ENCODE data around the gene RBP2.
"Not testable (repeated sequence)": the region's sequence is repeated elsewhere in the genome, so short reads cannot be mapped to it uniquely, and the experiment has no call there.

Gene RBP2

DNA sequence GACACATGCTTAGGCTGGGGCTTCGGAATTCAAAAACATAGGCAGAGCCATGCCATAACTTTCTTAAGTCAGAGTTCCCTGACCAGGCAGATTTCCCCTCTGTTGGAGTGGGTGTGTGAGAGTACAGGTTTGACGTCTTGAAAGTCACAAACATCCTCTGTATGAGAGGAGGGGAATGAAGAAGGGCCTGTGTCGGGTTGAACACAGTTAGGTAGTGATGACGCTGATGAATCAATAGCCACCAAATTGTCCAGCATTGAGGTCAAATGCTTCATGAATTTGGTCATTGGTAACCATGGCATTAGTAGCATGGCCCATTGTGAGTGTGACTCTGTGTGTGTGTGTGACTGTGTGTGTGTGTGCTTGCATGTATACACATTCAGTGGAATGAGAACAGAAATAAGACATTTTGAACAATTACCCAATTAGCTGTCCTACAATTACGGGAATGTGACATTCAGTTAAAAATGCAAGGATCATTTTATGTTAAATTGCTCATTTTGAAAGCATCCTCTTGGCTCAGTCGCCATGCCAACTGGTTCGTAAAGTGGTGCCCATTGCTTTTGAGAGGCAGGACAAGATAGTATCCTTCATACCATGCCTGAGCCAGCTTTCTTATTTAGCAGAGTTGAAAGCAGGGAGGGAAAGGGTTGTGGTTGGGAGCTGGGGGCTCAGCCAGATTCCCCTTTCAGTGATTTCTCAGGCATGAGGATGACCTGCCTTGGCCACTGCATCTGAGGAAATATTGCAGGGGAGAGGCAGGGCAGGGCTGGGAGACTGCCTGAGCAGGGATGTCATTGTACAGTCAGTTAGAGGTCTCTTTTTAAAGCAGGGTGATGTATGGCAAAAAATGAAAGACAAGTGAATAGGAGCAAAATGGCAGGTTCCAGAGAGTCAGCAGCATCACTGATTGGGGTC is 35.4 kb downstream of the RBP2 start:
- no peak for DNase-seq

DNA sequence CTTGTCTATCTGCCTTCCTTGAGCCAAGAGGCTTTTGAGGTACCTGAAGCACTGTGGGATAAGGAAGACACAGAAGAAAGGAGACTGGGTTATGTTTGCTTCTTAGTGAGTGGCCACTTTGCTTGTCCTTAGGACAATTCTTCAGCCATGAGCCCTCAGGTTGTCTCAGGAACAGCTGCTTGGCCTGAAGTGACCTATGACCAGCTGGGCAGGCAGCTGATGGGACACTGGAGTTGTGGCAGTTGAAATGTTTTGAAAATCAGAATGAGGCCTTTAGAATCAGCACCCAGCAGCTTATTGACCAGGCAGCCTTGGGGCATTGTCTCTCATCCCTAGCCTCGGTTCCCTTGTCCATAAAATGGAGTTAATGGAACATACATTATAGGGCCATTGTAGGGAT is 37.0 kb downstream of the RBP2 start:
- no peak for DNase-seq

DNA sequence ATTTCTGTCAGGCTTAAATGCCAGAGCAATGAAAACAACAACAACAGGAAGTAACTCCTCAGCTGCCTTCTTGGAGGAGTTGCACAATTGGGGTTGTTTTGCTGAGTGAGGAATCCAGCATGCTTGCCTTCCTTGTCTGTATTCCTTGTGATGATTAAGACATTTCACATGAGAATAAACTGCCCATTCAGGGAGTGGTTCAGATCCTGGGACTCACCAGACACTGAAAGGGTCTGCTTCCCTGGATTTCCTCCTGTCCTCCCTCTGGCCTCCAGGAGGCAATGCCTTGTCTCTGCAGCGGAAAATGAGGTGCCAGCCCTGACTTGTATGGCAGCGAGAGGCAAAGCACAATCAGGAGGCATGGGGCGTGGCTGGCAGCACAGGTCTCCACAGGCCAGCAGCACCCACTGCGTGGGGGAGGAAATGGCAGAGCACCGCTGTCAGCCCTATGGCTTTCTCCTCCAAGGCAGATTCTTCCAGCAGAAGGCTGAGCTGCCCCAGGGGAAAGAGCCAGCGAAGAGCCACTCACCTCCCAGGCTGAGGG is 41.5 kb downstream of the RBP2 start:
- DNase-seq = no peak

DNA sequence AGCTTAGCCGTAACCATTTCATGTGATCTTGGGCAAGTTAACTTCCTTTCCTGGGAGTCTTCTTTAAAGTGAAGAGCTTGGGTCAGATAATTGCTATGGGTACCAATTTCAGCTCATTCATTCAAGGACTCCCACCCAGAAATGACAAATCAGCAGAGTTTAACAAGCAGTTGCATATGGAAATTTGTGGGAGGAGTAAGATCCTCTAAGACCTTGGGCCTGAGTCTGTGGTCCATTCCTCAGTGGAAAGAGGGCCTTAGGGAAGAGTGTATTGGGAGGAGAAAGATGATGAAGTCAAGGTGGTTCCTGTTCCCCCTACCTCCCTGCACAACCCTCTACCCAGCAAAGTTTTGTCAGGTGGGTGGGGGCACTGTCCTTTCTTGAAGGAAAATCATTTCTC is 42.1 kb downstream of the RBP2 start:
- DNase-seq = no peak

DNA sequence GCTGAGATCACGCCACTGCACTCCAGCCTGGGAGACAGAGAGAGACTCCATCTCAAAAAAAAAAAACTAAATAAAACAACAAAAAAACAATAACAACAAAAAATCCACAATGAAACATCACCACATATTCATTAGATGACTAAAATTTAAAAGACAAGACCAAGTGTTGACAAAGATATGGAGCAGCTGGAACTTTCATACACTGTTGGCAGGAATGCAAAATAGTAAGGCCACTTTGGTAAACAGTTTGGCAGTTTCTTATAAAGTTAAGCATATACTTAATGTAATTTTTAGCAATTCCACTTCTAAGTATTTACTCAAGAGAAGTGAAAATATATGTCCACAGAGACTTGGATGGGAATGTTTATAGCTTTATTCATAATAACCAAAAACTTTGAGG is 43.2 kb downstream of the RBP2 start:
- DNase-seq = no peak

DNA sequence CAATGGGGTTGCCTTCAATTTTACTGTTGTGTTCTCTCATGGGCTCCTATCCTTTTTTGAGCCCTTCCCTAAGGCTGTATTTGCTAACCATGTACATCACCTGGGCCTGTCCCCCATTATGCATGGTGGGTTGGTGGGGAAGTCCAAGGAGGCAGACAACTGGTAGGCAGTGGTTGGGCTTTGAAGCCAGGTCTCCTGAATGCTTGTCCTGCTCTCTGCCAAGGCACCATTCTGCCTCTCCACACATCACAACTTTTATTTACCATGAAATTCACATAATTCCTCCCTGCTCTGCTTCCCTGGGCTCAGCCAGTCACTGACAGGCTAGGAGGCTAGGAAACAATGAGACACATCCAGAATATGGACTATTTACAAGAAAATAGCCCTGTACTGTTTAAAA is 45.8 kb downstream of the RBP2 start:
- DNase-seq = no peak

DNA sequence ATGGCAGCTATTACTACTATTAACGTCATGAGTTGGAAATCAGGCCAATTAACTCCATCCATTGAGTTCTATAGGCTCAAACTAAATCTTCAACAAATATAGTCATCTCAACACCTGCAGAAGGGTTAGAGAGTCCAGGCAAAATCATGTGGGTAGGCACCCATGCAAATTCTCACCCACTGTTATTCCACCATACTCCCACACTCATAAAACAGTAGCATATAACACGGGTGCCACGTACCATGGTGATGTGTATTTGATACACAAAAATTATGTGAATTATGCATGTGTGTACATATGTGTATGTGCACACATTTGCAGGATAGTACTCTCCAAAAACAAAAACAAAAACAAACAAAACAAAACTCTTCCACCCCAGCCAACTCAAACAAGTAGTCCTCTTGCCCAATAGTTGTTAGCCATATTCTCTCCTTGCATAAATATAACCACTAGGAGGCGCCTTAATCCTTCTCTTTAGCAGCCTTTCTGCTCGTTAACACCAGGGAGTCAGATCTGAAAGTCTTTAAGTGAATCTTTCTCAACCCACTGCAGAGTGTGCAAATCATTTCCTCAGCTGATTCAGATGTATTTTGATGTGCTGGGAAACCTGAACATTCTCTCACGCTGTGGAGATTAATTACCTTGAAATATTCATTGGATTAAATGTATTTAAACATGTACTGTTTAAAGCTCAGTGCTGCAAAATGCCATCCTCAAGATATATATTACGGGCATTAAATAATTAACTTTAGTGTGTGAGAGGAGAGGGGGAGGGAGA is 48.8 kb downstream of the RBP2 start:
- DNase-seq = no peak

DNA sequence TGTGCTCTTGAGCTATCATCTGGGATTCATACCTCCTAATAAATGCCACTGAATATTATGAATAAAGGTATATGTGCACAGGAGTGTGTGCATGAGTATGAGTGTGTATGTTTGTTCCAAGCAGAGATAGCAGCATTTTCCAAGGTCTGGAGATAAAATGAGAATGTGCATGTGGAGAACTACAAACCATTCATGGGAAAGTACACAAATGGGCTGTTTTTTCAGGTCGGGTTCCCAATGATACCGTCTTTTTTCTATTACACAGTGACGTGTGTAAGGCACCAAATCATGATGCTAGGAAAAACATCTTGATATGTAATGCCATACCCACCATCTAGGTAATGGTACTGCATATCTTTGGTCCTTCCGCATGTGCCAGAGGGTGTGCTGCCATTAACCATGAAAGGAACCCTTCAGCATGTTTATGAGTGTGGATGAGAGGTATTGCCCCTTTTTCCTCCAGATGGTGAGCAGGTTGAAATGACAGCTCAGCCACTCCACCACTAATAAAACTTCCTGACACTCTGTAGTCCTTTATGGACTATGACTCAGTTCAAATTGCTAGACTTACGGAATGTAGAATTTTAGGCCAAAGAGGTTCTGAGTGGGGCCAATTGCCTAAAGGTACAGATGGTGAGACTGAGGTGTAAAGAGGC is 50.4 kb downstream of the RBP2 start:
- no peak for DNase-seq

DNA sequence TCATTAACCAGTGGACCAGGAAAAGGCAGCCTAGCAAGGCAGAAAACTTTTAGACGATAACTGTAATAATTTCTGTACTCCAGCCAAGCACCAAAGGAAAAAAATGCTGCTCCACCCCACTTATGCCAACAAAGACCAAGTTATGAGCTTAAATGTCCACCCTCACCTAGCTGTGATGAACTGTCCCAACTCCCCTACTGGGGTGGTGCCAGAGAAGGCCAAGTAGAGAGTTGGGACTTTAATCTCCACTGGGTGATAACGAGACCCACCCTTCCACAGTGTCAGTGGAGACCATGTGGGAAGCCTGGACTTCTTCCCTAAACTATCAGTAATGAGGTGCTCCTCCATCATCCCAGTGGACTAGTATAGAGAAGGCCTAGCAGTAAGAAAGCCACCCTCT is 53.1 kb downstream of the RBP2 start:
- no peak for DNase-seq

DNA sequence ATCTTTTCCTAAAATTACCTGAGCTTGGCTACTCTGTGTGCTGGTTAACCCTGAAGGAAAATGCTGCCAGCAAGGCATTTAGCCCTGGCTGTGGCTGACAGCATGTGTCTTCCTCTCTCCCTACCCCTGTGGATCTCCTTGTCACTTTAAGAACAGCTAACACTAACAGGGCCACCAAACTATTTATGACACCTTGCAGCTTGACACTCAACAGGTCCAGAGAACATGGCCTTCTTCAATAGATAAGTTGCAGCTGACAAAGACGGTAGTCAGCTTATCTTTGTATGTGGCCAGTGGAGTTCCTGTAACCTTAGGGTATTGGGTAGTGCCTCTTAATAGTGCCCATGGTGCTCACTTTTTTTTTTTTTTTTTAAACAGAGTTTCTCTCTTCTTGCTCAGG is 54.9 kb downstream of the RBP2 start:
- no peak for DNase-seq

DNA sequence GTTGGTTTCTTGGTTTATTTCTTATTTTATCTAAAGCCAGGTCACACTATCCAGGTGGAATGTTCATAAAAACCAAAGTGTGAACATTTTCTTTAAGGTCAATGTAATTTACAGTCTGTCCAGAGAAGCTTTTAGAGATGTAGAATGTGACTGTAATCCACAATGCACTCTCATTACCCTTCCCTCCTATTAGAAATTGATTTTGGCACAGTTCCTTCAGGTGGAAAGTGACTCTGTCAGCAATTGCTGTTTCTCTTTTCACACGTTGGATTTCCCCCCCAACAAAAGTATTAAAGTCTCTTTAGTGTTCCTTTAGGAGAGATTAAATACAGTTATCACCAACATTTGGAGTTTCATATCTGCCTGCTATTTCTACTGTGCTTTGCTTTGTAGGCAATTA is 55.3 kb downstream of the RBP2 start:
- no peak for DNase-seq

DNA sequence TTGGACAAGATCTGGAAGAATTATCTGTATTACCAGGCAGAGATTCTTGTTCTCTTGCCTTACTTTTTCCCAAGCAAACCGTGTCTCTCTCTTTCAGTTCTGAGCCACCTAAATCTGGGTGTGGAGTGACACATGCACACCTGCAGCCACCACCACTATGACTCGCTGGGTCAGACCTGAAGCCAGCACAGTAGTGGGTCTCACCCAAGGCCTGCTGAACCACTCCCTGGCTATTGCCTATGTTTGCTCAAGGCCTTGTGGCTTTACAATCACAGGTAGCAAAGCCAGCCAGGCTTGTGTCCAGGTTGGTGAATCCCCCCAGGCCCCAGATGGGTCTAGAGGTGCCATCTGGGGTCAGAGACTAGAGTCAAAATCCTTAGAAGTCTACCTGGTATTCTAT is 58.2 kb downstream of the RBP2 start:
- no peak for DNase-seq

DNA sequence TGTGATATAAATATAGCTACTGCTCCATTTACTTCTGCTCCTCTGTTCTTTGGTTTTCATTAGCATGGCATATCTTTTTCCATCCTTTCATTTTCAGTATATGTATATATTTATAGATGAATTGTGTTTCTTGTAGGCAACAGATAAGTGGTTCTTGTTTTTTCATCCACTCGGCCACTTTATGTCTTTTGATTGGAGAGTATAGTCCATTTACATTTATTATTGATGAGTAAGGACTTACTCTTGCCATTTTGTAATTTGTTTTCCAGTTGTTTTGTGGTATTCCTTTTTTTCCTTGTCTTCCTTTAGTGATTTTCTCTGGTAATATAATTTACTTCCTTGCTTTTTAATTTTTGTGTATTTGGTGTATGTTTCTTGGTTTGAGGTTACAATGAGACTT is 60.0 kb downstream of the RBP2 start:
- DNase-seq = no peak

DNA sequence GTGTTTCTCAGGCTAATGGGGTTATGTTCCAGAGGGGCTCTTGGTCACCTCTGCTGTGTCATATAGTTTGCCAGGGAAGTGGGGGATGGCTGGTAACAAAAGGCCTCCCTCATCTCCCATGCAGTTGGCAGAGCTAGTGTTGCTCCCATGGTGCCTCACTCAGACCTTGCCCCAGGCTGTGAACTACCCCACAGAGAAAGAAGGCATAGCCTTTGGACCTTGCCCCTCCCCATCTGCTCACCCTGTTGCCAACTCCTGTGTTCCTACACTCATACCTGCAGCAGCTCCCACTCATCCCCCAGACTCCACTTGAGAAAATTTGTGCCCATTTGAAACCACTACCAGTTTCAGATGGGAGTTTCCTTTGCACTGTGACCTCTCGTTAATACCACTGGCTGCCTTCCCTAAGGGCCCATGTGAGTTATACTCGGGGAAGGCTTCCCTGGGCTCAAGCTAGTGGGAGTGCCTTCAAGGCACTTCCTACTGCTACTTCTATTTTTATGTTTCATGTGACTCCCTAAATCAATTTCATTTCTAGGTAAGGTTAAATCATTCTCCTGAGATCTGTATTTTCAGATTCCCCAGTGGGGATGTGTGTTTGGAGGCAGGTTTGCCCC is 61.6 kb downstream of the RBP2 start:
- no peak for DNase-seq

DNA sequence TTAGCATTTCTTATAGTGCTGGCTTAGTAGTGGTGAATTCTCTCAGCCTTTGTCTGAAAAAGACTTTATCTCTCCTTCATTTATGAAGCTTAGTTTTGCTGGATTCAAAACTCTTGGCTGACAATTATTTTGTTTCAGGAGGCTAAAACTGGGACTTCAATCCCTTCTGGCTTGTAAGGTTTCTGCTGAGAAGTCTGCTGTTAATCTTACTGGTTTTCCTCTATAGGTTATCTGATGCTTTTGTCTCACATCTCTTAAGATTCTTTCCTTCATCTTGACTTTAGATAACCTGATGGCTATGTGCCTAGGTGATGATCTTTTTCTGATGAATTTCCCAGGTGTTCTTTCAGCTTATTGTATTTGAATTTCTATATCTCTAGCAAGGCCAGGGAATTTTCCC is 63.4 kb downstream of the RBP2 start:
- not testable (repeated sequence) for DNase-seq

Data from activated CD4-positive, alpha-beta T cell treated with anti-CD3 and anti-CD28 coated beads, Interleukin-2, amount 50 U/mL, for 4 hours (primary cell).